Gastrocnemius medialis (tissue), 4 donors: Measurements from ENCODE around the gene HDAC10. TPM values are rescaled to one million over a fixed set of nuclear protein-coding genes. Genes with fewer than 3 reads are reported as not detected.

ENCODE experiments used
- ATAC-seq, 2 donors: fragments of 150-250 bp; one replicate each; pipeline ENCODE4 v1.9.1; 2016
- DNase-seq, 2 donors: peaks; one replicate each; pipeline ENCODE4 v3.0.0-alpha.2; 2019
- H3K27ac ChIP-seq, 4 donors: fragments of 200-600 bp; sonication (generic); 1 replicate in 1 of 4; 2 replicates in 3 of 4; pipeline ENCODE4 v1.5.1; 2016 to 2018; ENCODE audit warnings: mild to moderate bottlenecking in 2 of 4, moderate library complexity in 1 of 4
- H3K27me3 ChIP-seq, 3 donors: fragments of 200-600 bp; sonication (generic) in 2 of 3; 1 replicate in 1 of 3; 2 replicates in 2 of 3; pipeline versions ENCODE4 v1.5.1 to v1.6.0; 2016 to 2019; ENCODE audit warnings: mild to moderate bottlenecking in 1 of 3, moderate library complexity in 1 of 3
- H3K36me3 ChIP-seq, 2 donors: fragments of 200-600 bp; sonication (generic) in 1 of 2; one replicate each; pipeline ENCODE4 v1.5.1; 2017 to 2018
- H3K4me1 ChIP-seq, 2 donors: fragments of 200-600 bp; sonication (generic) in 1 of 2; one replicate each; pipeline ENCODE4 v1.5.1; 2016 to 2017; ENCODE audit warnings: mild to moderate bottlenecking in 2 of 2
- H3K4me3 ChIP-seq, 4 donors: fragments of 200-600 bp; sonication (generic) in 3 of 4; 1 replicate in 1 of 4; 2 replicates in 3 of 4; pipeline ENCODE4 v1.5.1; 2016 to 2019; ENCODE audit warnings: mild to moderate bottlenecking in 2 of 4
- H3K9me3 ChIP-seq, 3 donors: fragments of 200-600 bp; sonication (generic) in 2 of 3; 1 replicate in 1 of 3; 2 replicates in 2 of 3; pipeline ENCODE4 v1.5.1; 2016 to 2019
- CTCF ChIP-seq, 5 experiments: fragments of 450-650 bp in 3 of 5; fragments of 200-600 bp in 2 of 5; sonication (generic) in 2 of 5; IDR thresholded peaks in 4 of 5; conservative IDR thresholded peaks in 1 of 5; 1 replicate in 4 of 5; 2 replicates in 1 of 5; pipeline ENCODE4 v1.5.1; 2016 to 2019; ENCODE audit warnings: antibody characterized with exemption in 5 of 5, mild to moderate bottlenecking in 3 of 5, moderate library complexity in 3 of 5
- POLR2A ChIP-seq, 2 donors: fragments of 450-650 bp; IDR thresholded peaks; one replicate each; pipeline ENCODE4 v1.6.1; 2017; ENCODE audit warnings: antibody characterized with exemption in 2 of 2, mild to moderate bottlenecking in 2 of 2, moderate library complexity in 2 of 2
- in situ Hi-C, 4 donors: fragments of 200-750 bp; cut with MboI; loops; one replicate each; pipeline versions ENCODE4 v1.15.0 to v1.8.0; 2017; ENCODE audit warnings: low sequenced_read_pairs in 4 of 4
- intact Hi-C: fragments of 100-400 bp; cut with DNase I; formaldehyde crosslinking; loops from one replicate; pipeline ENCODE4 v1.15.1; 2023; ENCODE audit warnings: low total_unique reads
- total RNA-seq, 4 donors: library from RNA; depleted of rRNA; stranded (reverse); fragments of >200 nt; gene quantifications; one replicate each; pipeline versions ENCODE4 v1.1.0 to v1.2.3, GENCODE V29; 2016

HDAC10 gene
- total RNA-seq, 4 donors from 2014 or later = 4.1 to 24.9 (median 8.6) TPM

DNA sequence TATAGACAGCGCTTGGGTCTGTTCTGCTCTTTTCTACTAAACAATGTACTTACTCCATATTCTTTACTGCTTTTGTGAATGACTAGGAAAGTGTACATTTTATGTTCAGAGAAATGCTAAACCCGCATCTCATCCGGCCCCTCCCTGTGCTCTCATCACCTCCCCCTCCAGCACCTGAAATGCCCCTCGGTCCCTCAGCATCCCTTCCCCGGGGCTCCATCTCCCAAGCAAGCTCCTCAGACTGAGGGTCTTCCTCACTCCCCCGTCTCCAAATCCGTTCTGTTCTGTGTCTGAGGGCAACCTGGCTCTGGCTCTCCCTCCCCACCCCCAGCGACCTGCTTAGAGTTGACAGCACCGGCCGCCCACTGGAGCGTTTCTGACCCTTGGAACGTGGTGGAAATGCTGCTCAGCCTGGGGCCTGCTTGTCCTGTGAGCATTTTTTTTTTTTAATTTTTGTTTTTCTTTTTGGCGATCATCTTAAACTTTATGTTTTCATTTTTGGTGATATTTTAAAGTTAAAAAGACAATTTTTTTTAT, 48.9 kb downstream of the HDAC10 start:
- Histone ChIP-seq H3K36me3 (peaks cover 0 to 10% of the 10 kb centered on the region in 2 donors), H3K9me3 (no peaks in the 10 kb centered on the region), H3K4me1 (peaks cover 43 to 47% of the 10 kb centered on the region in 2 donors), H3K4me3 (peak overlapping the region; percentile 56 to 79 (median 65)), H3K27ac (peak overlapping the region; percentile 70 to 89 (median 82)), H3K27me3 (no peaks in the 10 kb centered on the region)
- TF ChIP-seq POLR2A (IDR thresholded peaks at IDR 0.05) = no peak
- TF ChIP-seq CTCF (IDR thresholded peaks at IDR 0.05 in 4 of 5, conservative IDR thresholded peaks at IDR 0.05 in 1 of 5) = no peak
- DNase-seq = no peak
- in situ Hi-C loops (loop anchor here in 1 of 4 donors (10.0 kb wide), 1 partner anchor 267 kb away; no protein-coding TSS in a partner anchor), intact Hi-C loops (loop anchor here (10.0 kb wide), 1 partner anchor 267 kb away; no protein-coding TSS in a partner anchor)
- ATAC-seq = no peak

- in situ Hi-C loops = loop anchor here in 1 of 4 donors (10.0 kb wide), 1 partner anchor 267 kb away; no protein-coding TSS in a partner anchor
- Histone ChIP-seq H3K9me3 (no peaks in the 10 kb centered on the region), H3K4me3 (peak overlapping the region; percentile 60 to 91 (median 74)), H3K27ac (peak overlapping the region; percentile 70 to 89 (median 82)), H3K36me3 (peaks cover 0 to 13% of the 10 kb centered on the region in 2 donors), H3K27me3 (no peaks in the 10 kb centered on the region), H3K4me1 (peaks cover 37 to 40% of the 10 kb centered on the region in 2 donors)
- no peak for DNase-seq
- intact Hi-C loops = loop anchor here (10.0 kb wide), 1 partner anchor 267 kb away; no protein-coding TSS in a partner anchor
- peak; percentile 40 to 57 for ATAC-seq
- TF ChIP-seq CTCF (IDR thresholded peaks at IDR 0.05 in 4 of 5, conservative IDR thresholded peaks at IDR 0.05 in 1 of 5) = no peak
- TF ChIP-seq POLR2A (IDR thresholded peaks at IDR 0.05) = no peak
These were observed 49.6 kb downstream of the HDAC10 start for GRCh38 chr22:50201191-50202129.

DNA sequence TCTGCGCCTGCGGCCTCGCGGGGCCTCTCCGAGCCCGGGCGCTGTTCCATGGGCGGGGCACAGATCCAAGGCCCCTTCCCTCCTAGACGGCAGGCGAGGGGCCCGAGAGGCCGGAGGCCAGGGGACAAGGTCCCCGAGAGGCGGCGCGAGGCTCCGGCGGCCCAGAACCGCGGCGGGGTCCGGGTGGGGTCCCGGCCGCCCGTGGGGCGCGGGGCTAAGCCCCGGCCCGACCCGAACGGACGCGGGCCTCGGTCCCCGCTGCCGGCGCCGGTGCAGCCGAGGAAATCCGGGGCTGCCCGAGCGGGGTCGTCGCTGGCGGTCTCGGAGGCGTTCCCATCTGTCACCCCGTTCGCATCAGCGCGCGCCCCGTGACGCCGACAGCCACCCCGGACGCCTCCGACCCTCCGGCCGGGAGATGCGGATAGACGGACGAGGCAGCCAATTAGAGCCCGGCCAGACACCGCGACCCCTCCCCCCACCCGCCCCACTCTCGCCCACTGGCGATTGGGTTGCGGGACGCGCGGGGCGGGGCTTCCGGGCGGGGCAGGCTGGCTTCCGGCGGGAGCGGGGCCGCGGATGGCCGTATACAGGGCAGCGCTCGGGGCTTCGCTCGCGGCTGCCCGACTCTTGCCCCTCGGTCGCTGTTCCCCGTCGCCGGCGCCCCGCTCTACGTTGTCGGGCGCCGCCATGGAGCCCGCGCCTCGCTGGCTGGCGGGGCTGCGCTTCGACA, 50.4 kb downstream of the HDAC10 start, which contains the start of gene SELENOO:
TSS of gene SELENOO (plus strand) at position 551 of the 730 bp plus-strand sequence. CDS start at position 577, 26 bp downstream.
- Histone ChIP-seq H3K27me3 (no peaks in the 10 kb centered on the region), H3K9me3 (no peaks in the 10 kb centered on the region), H3K36me3 (peaks cover 0 to 21% of the 10 kb centered on the region in 2 donors), H3K27ac (peak within 1 kb of the TSS; percentile 70 to 89 (median 82)), H3K4me3 (peak within 1 kb of the TSS; percentile 60 to 91 (median 74)), H3K4me1 (peaks cover 29 to 32% of the 10 kb centered on the region in 2 donors)
- TF ChIP-seq POLR2A (IDR thresholded peaks at IDR 0.05) (peak; percentile 94 to 98), CTCF (IDR thresholded peaks at IDR 0.05 in 4 of 5, conservative IDR thresholded peaks at IDR 0.05 in 1 of 5) (no peak)
- intact Hi-C loops = loop anchor here (1.0 to 10.0 kb wide), 2 partner anchors 15 to 266 kb away; partner anchors contain the start of gene TRABD
- in situ Hi-C loops = loop anchor here in 1 of 4 donors (10.0 kb wide), 1 partner anchor 266 kb away; no protein-coding TSS in a partner anchor
- peak; percentile 90 to 92 for ATAC-seq
- peak; percentile 87 to 90 for DNase-seq
